Testis (tissue), 2 donors: ENCODE results near the gene DCLK2.

Experiments used
- POLR2A ChIP-seq: fragments of 450-650 bp; IDR thresholded peaks from one replicate; pipeline ENCODE4 v1.6.1; 2017; ENCODE audit warnings: antibody characterized with exemption, mild to moderate bottlenecking, moderate library complexity
- TF ChIP-seq, protein P1 (sequence below), 3 experiments: fragments of 450-650 bp in 2 of 3; fragments of 200-600 bp in 1 of 3; sonication (generic) in 1 of 3; IDR thresholded peaks; one replicate each; pipeline ENCODE4 v1.5.1; 2016 to 2019; ENCODE audit warnings: antibody characterized with exemption in 3 of 3, mild to moderate bottlenecking in 2 of 3, moderate library complexity in 1 of 3

DNA sequence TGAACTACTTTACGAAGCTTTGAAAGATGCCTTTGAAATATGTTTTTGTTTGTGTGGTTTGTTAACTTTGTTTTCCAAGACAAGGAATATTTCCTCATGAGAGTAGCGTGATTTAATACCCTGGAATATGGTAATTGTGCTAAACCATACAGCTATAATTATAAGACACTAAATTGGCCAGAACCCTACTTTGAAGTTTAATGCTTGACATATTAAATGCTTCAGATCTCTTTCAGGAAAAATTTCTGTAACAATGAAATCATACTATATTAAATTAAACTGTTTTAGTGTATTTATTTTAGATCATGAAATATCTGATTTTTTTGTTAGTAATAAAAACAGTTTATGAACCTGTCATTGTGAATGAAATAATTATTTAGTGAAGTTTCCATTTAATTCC lies 63.5 kb downstream of the DCLK2 start:
- TF ChIP-seq, protein P1, sequence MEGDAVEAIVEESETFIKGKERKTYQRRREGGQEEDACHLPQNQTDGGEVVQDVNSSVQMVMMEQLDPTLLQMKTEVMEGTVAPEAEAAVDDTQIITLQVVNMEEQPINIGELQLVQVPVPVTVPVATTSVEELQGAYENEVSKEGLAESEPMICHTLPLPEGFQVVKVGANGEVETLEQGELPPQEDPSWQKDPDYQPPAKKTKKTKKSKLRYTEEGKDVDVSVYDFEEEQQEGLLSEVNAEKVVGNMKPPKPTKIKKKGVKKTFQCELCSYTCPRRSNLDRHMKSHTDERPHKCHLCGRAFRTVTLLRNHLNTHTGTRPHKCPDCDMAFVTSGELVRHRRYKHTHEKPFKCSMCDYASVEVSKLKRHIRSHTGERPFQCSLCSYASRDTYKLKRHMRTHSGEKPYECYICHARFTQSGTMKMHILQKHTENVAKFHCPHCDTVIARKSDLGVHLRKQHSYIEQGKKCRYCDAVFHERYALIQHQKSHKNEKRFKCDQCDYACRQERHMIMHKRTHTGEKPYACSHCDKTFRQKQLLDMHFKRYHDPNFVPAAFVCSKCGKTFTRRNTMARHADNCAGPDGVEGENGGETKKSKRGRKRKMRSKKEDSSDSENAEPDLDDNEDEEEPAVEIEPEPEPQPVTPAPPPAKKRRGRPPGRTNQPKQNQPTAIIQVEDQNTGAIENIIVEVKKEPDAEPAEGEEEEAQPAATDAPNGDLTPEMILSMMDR (IDR thresholded peaks at IDR 0.05), result no peak
- TF ChIP-seq POLR2A, result no peak
